BLaER1 treated with 17β-estradiol and CSF1 and Interleukin-3, amounts not matched to agents 10 nM and 100 nM (cell line): ENCODE data around the gene RPL11.
"Not testable (repeated sequence)": the region's sequence is repeated elsewhere in the genome, so short reads cannot be mapped to it uniquely, and the experiment has no call there.

Experiments used
- H3K27ac ChIP-seq, 11 experiments: shearing (Covaris generic); formaldehyde crosslinking; 2 replicates each; pipeline ENCODE4 v1.8.1; 2022
- H3K27me3 ChIP-seq, 11 experiments: shearing (Covaris generic); formaldehyde crosslinking; 2 replicates each; pipeline ENCODE4 v1.8.1; 2022
- H3K36me3 ChIP-seq, 11 experiments: shearing (Covaris generic); formaldehyde crosslinking; 2 replicates each; pipeline ENCODE4 v1.8.1; 2022
- H3K4me1 ChIP-seq, 10 experiments: shearing (Covaris generic); formaldehyde crosslinking; 2 replicates each; pipeline ENCODE4 v1.8.1; 2022
- H3K4me2 ChIP-seq, 11 experiments: shearing (Covaris generic); formaldehyde crosslinking; 2 replicates each; pipeline ENCODE4 v1.8.1; 2022
- H3K4me3 ChIP-seq, 10 experiments: shearing (Covaris generic); formaldehyde crosslinking; 2 replicates each; pipeline ENCODE4 v1.8.1; 2022
- H3K9ac ChIP-seq, 11 experiments: shearing (Covaris generic); formaldehyde crosslinking; 2 replicates each; pipeline ENCODE4 v1.8.1; 2022
- H3K9me3 ChIP-seq, 11 experiments: shearing (Covaris generic); formaldehyde crosslinking; replicated peaks in 1 of 11; 2 replicates each; pipeline ENCODE4 v1.8.1; 2022
- H4K20me1 ChIP-seq, 11 experiments: shearing (Covaris generic); formaldehyde crosslinking; 2 replicates each; pipeline ENCODE4 v1.8.1; 2022
- Cebpa-rat ChIP-seq, 11 experiments: shearing (Covaris generic); IDR thresholded peaks; 2 replicates each; pipeline ENCODE4 v1.8.1; 2022

RPL11 gene

GRCh38 chr1:23691499-23692307 lies at the start of gene RPL11:
TSS of gene RPL11 (plus strand) at chr1:23691806. CDS start at chr1:23691824, 18 bp downstream.
- H4K20me1 ChIP-seq, result peaks cover 39 to 49% (median 45%) of the 10 kb centered on the region in 11 experiments
- peak within 1 kb of the TSS; percentile 89 to 98 (median 97) for H3K9ac ChIP-seq

GRCh38 chr1:23643736-23644554 lies 47.7 kb upstream of the RPL11 start:
- H3K36me3 ChIP-seq, result no peaks in the 10 kb centered on the region
- no peak for TF ChIP-seq Cebpa-rat (IDR thresholded peaks at IDR 0.05)

More at GRCh38 chr1:23691499-23692307, at the start of gene RPL11:
- peak within 1 kb of the TSS; percentile 87 to 100 (median 97) for H3K4me2 ChIP-seq
- H3K4me3 ChIP-seq, result peak within 1 kb of the TSS; percentile 76 to 97 (median 86)
- no peaks in the 10 kb centered on the region for H3K27me3 ChIP-seq
- H3K36me3 ChIP-seq, result peaks cover 42 to 46% (median 45%) of the 10 kb centered on the region in 11 experiments
- peaks cover 43 to 48% (median 43%) of the 10 kb centered on the region in 10 experiments for H3K4me1 ChIP-seq
- peaks cover 10 to 33% (median 25%) of the 10 kb centered on the region in 11 experiments for H3K9me3 ChIP-seq
- H3K27ac ChIP-seq, result peak within 1 kb of the TSS; percentile 84 to 98 (median 96)
- no peak for TF ChIP-seq Cebpa-rat (IDR thresholded peaks at IDR 0.05)

GRCh38 chr1:23644555-23644866 lies 47.1 kb upstream of the RPL11 start:
- H3K27me3 ChIP-seq, result no peaks in the 10 kb centered on the region
- H3K36me3 ChIP-seq, result no peaks in the 10 kb centered on the region
- H3K9me3 ChIP-seq, result 0 out of 22 replicates have a peak, but pooled peaks cover 0 to 5% (median 0%) of the 10 kb centered on the region in 11 experiments
- H3K4me1 ChIP-seq, result peaks cover 8 to 47% (median 25%) of the 10 kb centered on the region in 10 experiments
- H4K20me1 ChIP-seq, result 0 out of 22 replicates have a peak, but pooled peaks cover 0 to 5% (median 0%) of the 10 kb centered on the region in 11 experiments
- no peak overlapping the region for H3K4me3 ChIP-seq
- peak overlapping the region in 7 of 11 experiments; percentile 39 to 73 (median 56); a peak in 14 of 22 replicates for H3K4me2 ChIP-seq
- H3K27ac ChIP-seq, result no peak overlapping the region
- TF ChIP-seq Cebpa-rat (IDR thresholded peaks at IDR 0.05), result no peak
- H3K9ac ChIP-seq, result 0 out of 22 replicates have a peak overlapping the region, but pooled peaks of 2 of the 11 experiments have one; percentile 14 to 18

More at GRCh38 chr1:23643736-23644554, 47.7 kb upstream of the RPL11 start:
- Histone ChIP-seq H3K9ac (0 out of 22 replicates have a peak overlapping the region, but pooled peaks of 1 of the 11 experiments have one; percentile 14), H3K4me3 (no peak overlapping the region), H3K27me3 (no peaks in the 10 kb centered on the region), H3K27ac (no peak overlapping the region), H4K20me1 (peaks cover 0 to 6% (median 0%) of the 10 kb centered on the region in 11 experiments; a peak in 2 of 22 replicates), H3K9me3 (0 out of 22 replicates have a peak, but pooled peaks cover 0 to 5% (median 0%) of the 10 kb centered on the region in 11 experiments), H3K4me1 (peaks cover 13 to 51% (median 31%) of the 10 kb centered on the region in 10 experiments), H3K4me2 (peak overlapping the region in 7 of 11 experiments; percentile 39 to 73 (median 56); a peak in 13 of 22 replicates)

- Histone ChIP-seq H3K9ac (no peak overlapping the region), H3K27ac (no peak overlapping the region), H3K4me3 (no peak overlapping the region), H3K27me3 (no peaks in the 10 kb centered on the region), H3K9me3 (0 out of 22 replicates have a peak, but pooled peaks cover 0 to 5% (median 0%) of the 10 kb centered on the region in 11 experiments), H3K4me1 (peaks cover 0 to 39% (median 17%) of the 10 kb centered on the region in 10 experiments; a peak in 17 of 20 replicates), H3K4me2 (peak overlapping the region in 7 of 11 experiments; percentile 39 to 73 (median 56); a peak in 9 of 22 replicates), H4K20me1 (no peaks in the 10 kb centered on the region), H3K36me3 (no peaks in the 10 kb centered on the region)
- no peak for TF ChIP-seq Cebpa-rat (IDR thresholded peaks at IDR 0.05)
Measured at GRCh38 chr1:23645338-23645737, 46.3 kb upstream of the RPL11 start.

GRCh38 chr1:23646091-23646490 lies 45.5 kb upstream of the RPL11 start:
- Histone ChIP-seq H3K4me1 (peaks cover 0 to 38% (median 14%) of the 10 kb centered on the region in 10 experiments; a peak in 14 of 20 replicates), H3K9ac (no peak overlapping the region), H3K9me3 (0 out of 22 replicates have a peak, but pooled peaks cover 0 to 5% (median 0%) of the 10 kb centered on the region in 11 experiments), H3K4me3 (no peak overlapping the region), H3K27ac (no peak overlapping the region), H3K36me3 (no peaks in the 10 kb centered on the region), H3K27me3 (no peaks in the 10 kb centered on the region), H4K20me1 (no peaks in the 10 kb centered on the region), H3K4me2 (no peak overlapping the region)
- TF ChIP-seq Cebpa-rat (IDR thresholded peaks at IDR 0.05), result no peak

DNA sequence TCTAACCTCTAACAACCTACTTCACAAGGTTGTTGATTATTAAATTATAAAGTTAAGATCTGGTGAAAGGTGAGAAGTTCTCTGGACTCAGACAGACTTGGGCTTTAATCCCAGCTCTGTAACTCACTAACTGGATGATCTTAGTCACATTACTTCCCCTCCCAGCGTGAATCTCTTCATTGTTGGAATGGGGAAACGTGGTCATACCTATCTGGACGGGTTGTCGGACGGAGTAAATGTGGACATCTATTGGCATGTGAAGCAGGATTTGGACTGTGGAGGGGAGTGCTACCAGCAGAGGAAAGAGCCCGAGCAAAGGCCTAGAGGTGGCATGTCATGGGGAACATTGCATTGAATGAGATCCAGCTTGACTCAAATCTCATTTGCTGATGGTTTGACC lies 45.1 kb upstream of the RPL11 start:
- no peak overlapping the region for H3K27ac ChIP-seq
- no peak overlapping the region for H3K4me2 ChIP-seq
- no peaks in the 10 kb centered on the region for H3K36me3 ChIP-seq
- H3K9me3 ChIP-seq, result 0 out of 22 replicates have a peak, but pooled peaks cover 0 to 5% (median 0%) of the 10 kb centered on the region in 11 experiments
- H3K9ac ChIP-seq, result no peak overlapping the region
- H3K27me3 ChIP-seq, result no peaks in the 10 kb centered on the region
- H4K20me1 ChIP-seq, result no peaks in the 10 kb centered on the region
- H3K4me3 ChIP-seq, result no peak overlapping the region
- H3K4me1 ChIP-seq, result peaks cover 0 to 38% (median 14%) of the 10 kb centered on the region in 10 experiments; a peak in 14 of 20 replicates
- TF ChIP-seq Cebpa-rat (IDR thresholded peaks at IDR 0.05), result no peak

DNA sequence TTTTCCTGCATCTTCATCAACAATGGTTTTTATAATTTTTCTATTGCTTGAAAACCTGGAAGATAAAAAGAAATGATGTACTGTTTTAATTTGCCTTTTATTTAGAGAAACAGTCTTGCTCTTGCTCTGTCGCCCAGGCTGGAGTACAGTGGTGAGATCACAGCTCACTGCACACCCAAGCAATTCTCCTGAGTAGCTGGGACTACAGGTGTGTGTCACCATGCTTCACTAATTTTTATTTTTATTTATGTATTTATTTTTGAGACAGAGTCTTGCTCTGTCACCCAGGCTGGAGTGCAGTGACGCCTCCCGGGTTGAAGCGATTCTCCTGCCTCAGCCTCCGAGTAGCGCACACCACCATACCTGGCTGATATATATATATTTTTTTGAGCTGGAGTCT lies 43.0 kb upstream of the RPL11 start:
- no peak overlapping the region for H3K27ac ChIP-seq
- no peak overlapping the region for H3K9ac ChIP-seq
- 0 out of 22 replicates have a peak, but pooled peaks cover 0 to 5% (median 0%) of the 10 kb centered on the region in 11 experiments for H3K9me3 ChIP-seq
- H3K36me3 ChIP-seq, result no peaks in the 10 kb centered on the region
- peaks cover 0 to 38% (median 14%) of the 10 kb centered on the region in 10 experiments; a peak in 14 of 20 replicates for H3K4me1 ChIP-seq
- no peaks in the 10 kb centered on the region for H4K20me1 ChIP-seq
- peak overlapping the region in 4 of 11 experiments; percentile 1 to 24 (median 16); a peak in 2 of 22 replicates for H3K4me2 ChIP-seq
- H3K27me3 ChIP-seq, result no peaks in the 10 kb centered on the region
- no peak for TF ChIP-seq Cebpa-rat (IDR thresholded peaks at IDR 0.05)
- H3K4me3 ChIP-seq, result no peak overlapping the region

DNA sequence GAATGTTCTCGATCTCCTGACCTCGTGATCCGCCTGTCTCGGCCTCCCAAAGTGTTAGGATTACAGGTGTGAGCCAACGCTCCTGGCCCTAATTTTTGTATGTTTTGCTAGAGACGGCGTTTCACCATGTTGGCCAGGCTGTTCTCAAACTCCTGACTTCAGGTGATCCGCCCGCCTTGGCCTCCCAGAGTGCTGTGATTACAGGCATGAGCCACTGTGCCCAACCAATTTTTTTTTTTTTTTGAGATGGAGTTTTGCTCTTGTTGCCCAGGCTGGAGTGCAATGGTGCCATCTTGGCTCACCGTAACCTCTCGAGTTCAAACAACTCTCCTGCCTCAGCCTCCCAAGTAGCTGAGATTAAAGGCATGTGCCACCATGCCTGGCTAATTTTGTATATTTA lies 42.4 kb upstream of the RPL11 start:
- peaks cover 0 to 33% (median 12%) of the 10 kb centered on the region in 10 experiments; a peak in 14 of 20 replicates for H3K4me1 ChIP-seq
- not testable (repeated sequence) for H3K9ac ChIP-seq, H3K27me3 ChIP-seq, H4K20me1 ChIP-seq, H3K4me3 ChIP-seq, H3K9me3 ChIP-seq, H3K27ac ChIP-seq, H3K36me3 ChIP-seq
- 0 out of 22 replicates have a peak overlapping the region, but pooled peaks of 1 of the 11 experiments have one; percentile 20 for H3K4me2 ChIP-seq
